ENCODE results near the gene CLCA1. TPM values are rescaled to one million over a fixed set of nuclear protein-coding genes. Genes with fewer than 3 reads are reported as not detected.

Gene CLCA1
- total and polyA plus RNA-seq, 2 experiments from 2014 or later, result 2.0 to 42.9 TPM

GRCh38 chr1:86466986-86467385, 1.7 kb upstream of the CLCA1 start:
- no peak overlapping the region for H3K27ac ChIP-seq
- H2AFZ ChIP-seq, result no peak overlapping the region
- H3K9me2 ChIP-seq (replicated peaks; ENCODE audit: insufficient read depth), result no peaks in the 10 kb centered on the region
- no peaks in the 10 kb centered on the region for H3K27me3 ChIP-seq
- H3K79me2 ChIP-seq, result no peaks in the 10 kb centered on the region
- no peaks in the 10 kb centered on the region for H3K4me1 ChIP-seq (ENCODE audit: insufficient read depth)
- 88% methylated on average over 4 of the region's 4 CpGs for WGBS (ENCODE audit: low lambda C conversion rate, missing lambda C conversion rate)
- no peaks in the 10 kb centered on the region for H3K36me3 ChIP-seq (replicated peaks; ENCODE audit: insufficient read depth, low read depth)
- H3K9me3 ChIP-seq (ENCODE audit: low read depth), result no peaks in the 10 kb centered on the region
- no peaks in the 10 kb centered on the region for H4K20me1 ChIP-seq (ENCODE audit: insufficient read depth, poor library complexity, severe bottlenecking)
- no peak overlapping the region for H3K4me2 ChIP-seq
- no peak overlapping the region for H3K4me3 ChIP-seq
- no peak for DNase-seq (ENCODE audit: low spot score)
- TF ChIP-seq EZH2phosphoT487 (IDR thresholded peaks at IDR 0.05; ENCODE audit: low read depth, severe bottlenecking, unreplicated experiment), result no peak
- no peak for TF ChIP-seq EZH2 (IDR thresholded peaks at IDR 0.05; ENCODE audit: borderline replicate concordance)
- TF ChIP-seq, protein P1, sequence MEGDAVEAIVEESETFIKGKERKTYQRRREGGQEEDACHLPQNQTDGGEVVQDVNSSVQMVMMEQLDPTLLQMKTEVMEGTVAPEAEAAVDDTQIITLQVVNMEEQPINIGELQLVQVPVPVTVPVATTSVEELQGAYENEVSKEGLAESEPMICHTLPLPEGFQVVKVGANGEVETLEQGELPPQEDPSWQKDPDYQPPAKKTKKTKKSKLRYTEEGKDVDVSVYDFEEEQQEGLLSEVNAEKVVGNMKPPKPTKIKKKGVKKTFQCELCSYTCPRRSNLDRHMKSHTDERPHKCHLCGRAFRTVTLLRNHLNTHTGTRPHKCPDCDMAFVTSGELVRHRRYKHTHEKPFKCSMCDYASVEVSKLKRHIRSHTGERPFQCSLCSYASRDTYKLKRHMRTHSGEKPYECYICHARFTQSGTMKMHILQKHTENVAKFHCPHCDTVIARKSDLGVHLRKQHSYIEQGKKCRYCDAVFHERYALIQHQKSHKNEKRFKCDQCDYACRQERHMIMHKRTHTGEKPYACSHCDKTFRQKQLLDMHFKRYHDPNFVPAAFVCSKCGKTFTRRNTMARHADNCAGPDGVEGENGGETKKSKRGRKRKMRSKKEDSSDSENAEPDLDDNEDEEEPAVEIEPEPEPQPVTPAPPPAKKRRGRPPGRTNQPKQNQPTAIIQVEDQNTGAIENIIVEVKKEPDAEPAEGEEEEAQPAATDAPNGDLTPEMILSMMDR (IDR thresholded peaks at IDR 0.05; ENCODE audit: poor library complexity), result no peak

GRCh38 chr1:86470859-86471258, 2.1 kb downstream of the CLCA1 start:
- TF ChIP-seq, protein P1 (IDR thresholded peaks at IDR 0.05; ENCODE audit: poor library complexity), result no peak
- DNase-seq (ENCODE audit: low spot score), result no peak
- Histone ChIP-seq H3K27ac (no peak overlapping the region), H3K9me2 (replicated peaks; ENCODE audit: insufficient read depth) (no peaks in the 10 kb centered on the region), H3K79me2 (no peaks in the 10 kb centered on the region), H3K4me3 (no peak overlapping the region), H3K4me2 (no peak overlapping the region), H3K9me3 (ENCODE audit: low read depth) (no peaks in the 10 kb centered on the region), H4K20me1 (ENCODE audit: insufficient read depth, poor library complexity, severe bottlenecking) (no peaks in the 10 kb centered on the region), H3K36me3 (replicated peaks; ENCODE audit: insufficient read depth, low read depth) (no peaks in the 10 kb centered on the region), H2AFZ (no peak overlapping the region), H3K27me3 (no peaks in the 10 kb centered on the region), H3K4me1 (ENCODE audit: insufficient read depth) (no peaks in the 10 kb centered on the region)
- WGBS (ENCODE audit: low lambda C conversion rate, missing lambda C conversion rate), result 90% methylated on average over 10 of the region's 10 CpGs

DNA sequence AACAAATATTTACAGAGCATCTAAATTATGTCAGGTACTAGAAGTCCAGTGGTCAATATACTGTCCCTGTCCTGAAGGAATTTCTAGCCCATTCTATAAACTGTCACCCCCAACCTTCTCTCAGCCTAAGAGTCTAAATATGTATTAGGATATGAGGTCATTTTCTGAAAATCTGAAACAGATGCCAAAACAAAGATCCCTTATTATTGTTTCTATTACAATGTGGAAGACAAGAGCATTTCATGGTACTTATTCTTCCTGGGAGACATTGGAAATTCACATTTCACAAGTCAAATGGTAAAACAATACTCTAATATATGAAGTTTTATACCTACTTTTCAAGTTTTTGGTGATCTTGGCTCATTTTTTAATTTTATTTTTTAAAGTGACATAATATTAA, 2.6 kb downstream of the CLCA1 start:
- H3K4me2 ChIP-seq, result no peak overlapping the region
- H3K9me3 ChIP-seq (ENCODE audit: low read depth), result no peaks in the 10 kb centered on the region
- H3K4me3 ChIP-seq, result no peak overlapping the region
- no peaks in the 10 kb centered on the region for H3K9me2 ChIP-seq (replicated peaks; ENCODE audit: insufficient read depth)
- no peak overlapping the region for H2AFZ ChIP-seq
- H4K20me1 ChIP-seq (ENCODE audit: insufficient read depth, poor library complexity, severe bottlenecking), result no peaks in the 10 kb centered on the region
- no peaks in the 10 kb centered on the region for H3K4me1 ChIP-seq (ENCODE audit: insufficient read depth)
- no peaks in the 10 kb centered on the region for H3K79me2 ChIP-seq
- DNase-seq (ENCODE audit: low spot score), result no peak
- no peak for TF ChIP-seq EZH2 (IDR thresholded peaks at IDR 0.05; ENCODE audit: borderline replicate concordance)
- H3K27me3 ChIP-seq, result no peaks in the 10 kb centered on the region
- H3K36me3 ChIP-seq (replicated peaks; ENCODE audit: insufficient read depth, low read depth), result no peaks in the 10 kb centered on the region
- no peak overlapping the region for H3K27ac ChIP-seq

- no peak for DNase-seq (ENCODE audit: low spot score)
- 75% methylated on average over 4 of the region's 4 CpGs for WGBS (ENCODE audit: low lambda C conversion rate, missing lambda C conversion rate)
- H4K20me1 ChIP-seq (ENCODE audit: insufficient read depth, poor library complexity, severe bottlenecking), result no peaks in the 10 kb centered on the region
- no peaks in the 10 kb centered on the region for H3K27me3 ChIP-seq
- H3K9me2 ChIP-seq (replicated peaks; ENCODE audit: insufficient read depth), result no peaks in the 10 kb centered on the region
- H2AFZ ChIP-seq, result no peak overlapping the region
- no peaks in the 10 kb centered on the region for H3K36me3 ChIP-seq (replicated peaks; ENCODE audit: insufficient read depth, low read depth)
- no peaks in the 10 kb centered on the region for H3K79me2 ChIP-seq
- no peaks in the 10 kb centered on the region for H3K4me1 ChIP-seq (ENCODE audit: insufficient read depth)
- H3K4me3 ChIP-seq, result no peak overlapping the region
- H3K9me3 ChIP-seq (ENCODE audit: low read depth), result no peaks in the 10 kb centered on the region
- H3K27ac ChIP-seq, result no peak overlapping the region
- H3K4me2 ChIP-seq, result no peak overlapping the region
- TF ChIP-seq, protein P1 (IDR thresholded peaks at IDR 0.05; ENCODE audit: poor library complexity), result no peak
- TF ChIP-seq EZH2 (IDR thresholded peaks at IDR 0.05; ENCODE audit: borderline replicate concordance), result no peak
- TF ChIP-seq EZH2phosphoT487 (IDR thresholded peaks at IDR 0.05; ENCODE audit: low read depth, severe bottlenecking, unreplicated experiment), result no peak
Observed at GRCh38 chr1:86472152-86472551, 3.4 kb downstream of the CLCA1 start.
